Measurements from ENCODE around the gene BMERB1.

BMERB1 gene

GRCh38 chr16:15617901-15618300 lies 183.5 kb downstream of the BMERB1 start:
- no peak for FAIRE-seq

- no peak for FAIRE-seq
Observed at GRCh38 chr16:15618392-15618791, 184.0 kb downstream of the BMERB1 start.

DNA sequence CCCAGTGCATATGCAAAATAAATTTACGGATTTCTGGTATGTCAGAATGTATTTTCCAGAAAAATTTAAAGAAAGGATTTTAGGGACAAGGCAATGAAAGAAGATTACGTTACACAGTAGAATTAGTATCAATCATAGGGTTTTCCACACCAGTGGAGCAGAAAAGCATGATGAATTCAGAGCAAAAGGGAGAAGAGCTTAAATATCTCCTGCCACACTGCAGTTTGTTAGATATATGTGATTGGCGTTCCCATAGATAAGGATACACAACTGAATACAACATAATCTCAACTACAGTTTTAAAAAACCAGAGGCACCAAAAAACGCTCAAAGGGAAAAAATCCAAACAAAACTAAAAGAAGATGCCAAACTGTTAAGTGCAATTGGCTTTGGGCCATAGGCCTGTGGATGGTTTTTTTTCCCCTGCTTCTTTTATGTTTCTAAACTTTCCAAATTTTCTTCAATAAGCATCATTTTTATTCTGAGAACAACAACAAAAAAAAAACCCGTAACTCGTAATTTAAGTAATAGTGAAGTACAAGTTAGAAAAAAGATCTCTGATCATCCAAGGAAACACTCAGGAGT lies 186.3 kb downstream of the BMERB1 start:
- FAIRE-seq, result no peak

DNA sequence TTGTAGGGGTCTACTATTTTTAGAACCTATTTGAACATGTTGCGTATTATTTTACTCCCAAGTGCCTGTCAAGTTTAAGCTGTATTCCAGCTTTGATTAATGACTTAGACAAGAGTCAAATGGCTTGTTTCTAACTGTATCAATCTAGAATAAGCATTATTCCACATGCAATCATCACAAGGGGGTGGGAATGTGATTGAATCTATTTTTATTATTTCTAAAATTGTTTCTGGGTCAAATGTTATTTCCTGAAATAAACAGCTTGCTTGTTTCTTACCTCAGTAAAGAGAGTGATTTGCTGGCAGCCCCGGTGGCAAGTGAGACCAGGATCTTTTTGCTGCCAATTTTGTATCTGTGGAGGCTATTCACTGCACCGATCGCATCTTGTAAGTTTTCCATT lies 187.1 kb downstream of the BMERB1 start:
- FAIRE-seq, result no peak

GRCh38 chr16:15621889-15622288 lies 187.5 kb downstream of the BMERB1 start:
- no peak for FAIRE-seq

- FAIRE-seq, result no peak
Observed at GRCh38 chr16:15631730-15632409, 197.5 kb downstream of the BMERB1 start.

DNA sequence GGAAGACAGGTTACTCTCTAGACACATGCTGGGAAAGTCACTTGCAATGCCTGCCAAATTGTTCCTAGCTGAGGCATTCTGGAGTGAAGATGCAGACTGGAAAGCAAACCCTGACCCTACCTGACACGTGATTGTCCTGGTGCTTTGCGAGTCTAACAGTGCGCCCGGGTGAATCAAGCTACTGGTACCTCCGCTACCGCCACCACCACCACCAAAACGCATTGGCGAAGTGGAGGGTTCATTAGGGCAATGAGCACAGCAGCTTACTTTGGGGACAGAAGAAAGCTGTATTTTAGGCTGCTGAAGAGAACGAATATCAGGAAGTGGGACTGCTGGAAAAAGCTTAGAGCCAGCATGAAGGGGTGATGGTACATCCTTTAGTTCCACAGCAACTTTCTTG lies 201.5 kb downstream of the BMERB1 start:
- no peak for FAIRE-seq

DNA sequence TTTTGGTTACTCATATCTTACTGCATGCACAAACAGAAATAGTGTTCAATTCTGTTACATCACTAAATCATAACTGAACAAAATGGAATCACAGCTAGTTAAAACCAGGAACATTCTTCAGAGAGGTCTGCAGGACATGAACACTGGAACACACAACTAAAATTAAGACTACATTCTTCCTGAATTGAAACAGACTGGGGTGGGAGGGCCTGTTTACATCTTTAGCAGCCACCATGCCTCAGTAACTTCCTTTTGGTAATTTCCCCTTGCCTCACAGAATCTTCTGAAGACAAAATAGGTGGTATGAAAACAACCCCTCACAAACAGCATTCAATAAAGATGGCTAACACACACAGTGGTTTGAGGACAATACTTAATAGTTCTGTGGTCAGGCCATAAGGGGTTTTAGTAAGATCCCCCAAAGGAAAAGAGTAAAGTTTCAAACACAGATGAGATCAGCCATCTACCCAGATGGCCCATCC lies 202.0 kb downstream of the BMERB1 start:
- FAIRE-seq, result no peak

All from colon (tissue), 2 donors.